Mesothelial cell of epicardium (in vitro differentiated cells): ENCODE data around the gene ADD2. TPM values are rescaled to one million over a fixed set of nuclear protein-coding genes. Genes with fewer than 3 reads are reported as not detected.
A peak's percentile ranks its signal among the peaks of the same experiment; 100 is the strongest.

Source experiments
- DNase-seq, 2 experiments: peaks; one replicate each; pipeline ENCODE4 v3.0.0; 2021; ENCODE audit warnings: low spot score in 2 of 2; ENCODE audit not compliant: unreplicated experiment in 2 of 2
- H3K27ac Mint-ChIP-seq: 2 replicates; pipeline ENCODE4 v1.8.0; 2021; ENCODE audit warnings: mixed read lengths
- H3K27me3 Mint-ChIP-seq: 2 replicates; pipeline ENCODE4 v1.8.0; 2021; ENCODE audit warnings: low read depth, mixed read lengths
- H3K36me3 Mint-ChIP-seq: 2 replicates; pipeline ENCODE4 v1.8.0; 2021; ENCODE audit warnings: mixed read lengths
- H3K4me1 Mint-ChIP-seq: 2 replicates; pipeline ENCODE4 v1.8.0; 2021; ENCODE audit warnings: mixed read lengths
- H3K4me3 Mint-ChIP-seq: 2 replicates; pipeline ENCODE4 v1.8.0; 2021; ENCODE audit warnings: mild to moderate bottlenecking, moderate library complexity, mixed read lengths
- H3K9me3 Mint-ChIP-seq: 2 replicates; pipeline ENCODE4 v1.8.0; 2021; ENCODE audit warnings: mixed read lengths
- CTCF ChIP-seq: fragments of 200-600 bp; sonication (generic); IDR thresholded peaks from one replicate; pipeline ENCODE4 v1.5.0; 2021; ENCODE audit warnings: antibody characterized with exemption; ENCODE audit not compliant: unreplicated experiment
- total RNA-seq: library from RNA; stranded (reverse); gene quantifications from 3 replicates; pipeline ENCODE4 v1.2.1, GENCODE V29; 2021

Gene ADD2
- total RNA-seq, 1 donor from 2014 or later, result 1.3 TPM

DNA sequence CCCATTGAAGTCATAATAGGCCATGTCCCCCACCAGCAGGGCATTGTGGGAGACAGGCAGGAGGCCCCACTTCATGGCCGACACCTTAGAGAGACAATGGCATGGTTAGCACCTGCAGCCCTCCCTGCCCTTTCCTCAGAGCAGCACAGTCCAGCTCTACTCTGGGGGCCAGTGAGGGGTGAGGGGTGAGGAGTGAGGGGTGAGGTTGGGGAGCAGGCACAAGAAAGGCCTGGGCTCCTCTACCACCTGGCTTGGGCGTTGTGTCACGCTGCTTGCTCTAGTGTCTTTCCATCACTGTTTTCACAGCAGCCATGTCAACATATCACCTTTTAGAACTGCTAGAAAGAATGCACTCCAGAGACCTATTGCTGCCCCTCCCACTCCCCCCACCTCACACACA lies 77.2 kb downstream of the ADD2 start:
- H3K27me3 Mint-ChIP-seq, result no peaks in the 10 kb centered on the region
- H3K4me1 Mint-ChIP-seq, result no peaks in the 10 kb centered on the region
- DNase-seq, result peak in 1 of 2 experiments; percentile 16
- H3K9me3 Mint-ChIP-seq, result no peaks in the 10 kb centered on the region
- no peak for TF ChIP-seq CTCF
- no peaks in the 10 kb centered on the region for H3K36me3 Mint-ChIP-seq
- no peak overlapping the region for H3K4me3 Mint-ChIP-seq
- no peak overlapping the region for H3K27ac Mint-ChIP-seq

GRCh38 chr2:70688427-70688826 lies 79.6 kb downstream of the ADD2 start:
- Mint-ChIP-seq H3K9me3 (no peaks in the 10 kb centered on the region), H3K27me3 (no peaks in the 10 kb centered on the region), H3K4me3 (no peak overlapping the region), H3K36me3 (no peaks in the 10 kb centered on the region), H3K27ac (no peak overlapping the region), H3K4me1 (no peaks in the 10 kb centered on the region)
- DNase-seq, result no peak
- no peak for TF ChIP-seq CTCF

DNA sequence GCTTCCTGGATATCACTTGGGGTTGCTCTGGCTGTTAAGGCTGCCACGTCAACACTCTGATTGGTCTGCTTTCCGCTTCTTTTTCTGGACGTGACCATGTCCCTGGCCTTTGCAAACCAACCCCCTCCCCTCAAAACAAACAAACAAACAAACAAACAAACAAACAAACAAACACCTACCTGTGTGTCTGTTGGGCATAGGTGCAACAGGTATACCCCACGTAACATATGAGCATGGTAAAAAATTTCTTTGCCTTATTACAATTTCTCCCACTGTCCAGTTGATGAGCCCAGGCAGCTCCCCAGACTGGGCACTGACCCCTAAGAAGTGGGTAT lies 80.6 kb downstream of the ADD2 start:
- no peaks in the 10 kb centered on the region for H3K9me3 Mint-ChIP-seq
- no peak overlapping the region for H3K4me3 Mint-ChIP-seq
- no peaks in the 10 kb centered on the region for H3K27me3 Mint-ChIP-seq
- no peak for TF ChIP-seq CTCF
- no peak overlapping the region for H3K27ac Mint-ChIP-seq
- no peaks in the 10 kb centered on the region for H3K36me3 Mint-ChIP-seq
- H3K4me1 Mint-ChIP-seq, result no peaks in the 10 kb centered on the region
- no peak for DNase-seq

GRCh38 chr2:70686577-70687460 lies 81.2 kb downstream of the ADD2 start:
- no peaks in the 10 kb centered on the region for H3K27me3 Mint-ChIP-seq
- H3K4me1 Mint-ChIP-seq, result no peaks in the 10 kb centered on the region
- H3K9me3 Mint-ChIP-seq, result no peaks in the 10 kb centered on the region
- no peak overlapping the region for H3K27ac Mint-ChIP-seq
- TF ChIP-seq CTCF, result no peak
- H3K36me3 Mint-ChIP-seq, result no peaks in the 10 kb centered on the region
- H3K4me3 Mint-ChIP-seq, result no peak overlapping the region
- no peak for DNase-seq

- Mint-ChIP-seq H3K27ac (no peak overlapping the region), H3K9me3 (no peaks in the 10 kb centered on the region), H3K36me3 (no peaks in the 10 kb centered on the region)
Observed at GRCh38 chr2:70685771-70686171, 82.2 kb downstream of the ADD2 start.

More at GRCh38 chr2:70685771-70686171, 82.2 kb downstream of the ADD2 start:
- no peak for DNase-seq
- H3K27me3 Mint-ChIP-seq, result no peaks in the 10 kb centered on the region
- H3K4me1 Mint-ChIP-seq, result no peaks in the 10 kb centered on the region
- no peak for TF ChIP-seq CTCF
- no peak overlapping the region for H3K4me3 Mint-ChIP-seq
